ENCODE results near the gene TRIM54.

The TRIM54 gene

GRCh38 chr2:27307545-27308358 is 25.5 kb downstream of the TRIM54 start:
- H3K27ac ChIP-seq, result no peak overlapping the region
- POLR2A ChIA-PET (ENCODE audit: low non-redundant PET), result no interaction called here
- no peak for DNase-seq (ENCODE audit: low spot score)
- TF ChIP-seq CTCF (conservative IDR thresholded peaks at IDR 0.05; ENCODE audit: low read depth), result no peak
- CTCF ChIA-PET, result interaction anchor here (0.8 kb wide), 1 partner anchor 9 kb away, joined by 4 read pairs; no protein-coding TSS in a partner anchor

GRCh38 chr2:27308359-27308881 is 26.2 kb downstream of the TRIM54 start, which contains the start of gene UCN:
TSS of gene UCN (minus strand) at chr2:27308445. CDS start at chr2:27307895, 550 bp downstream.
- ChIA-PET POLR2A (ENCODE audit: low non-redundant PET) (interaction anchor here (0.7 kb wide), 1 partner anchor 175 kb away, joined by 3 read pairs; no protein-coding TSS in a partner anchor), CTCF (interaction anchor here (0.6 to 0.8 kb wide), 2 partner anchors 9 to 138 kb away, joined by 4 to 6 read pairs; no protein-coding TSS in a partner anchor)
- no peak for TF ChIP-seq CTCF (conservative IDR thresholded peaks at IDR 0.05; ENCODE audit: low read depth)
- no peak within 1 kb of the TSS for H3K27ac ChIP-seq
- peak; percentile 38 for DNase-seq (ENCODE audit: low spot score)

GRCh38 chr2:27309651-27310050 is 27.4 kb downstream of the TRIM54 start:
- no peak for DNase-seq (ENCODE audit: low spot score)
- TF ChIP-seq CTCF (conservative IDR thresholded peaks at IDR 0.05; ENCODE audit: low read depth), result no peak
- CTCF ChIA-PET, result no interaction called here
- no peak overlapping the region for H3K27ac ChIP-seq
- POLR2A ChIA-PET (ENCODE audit: low non-redundant PET), result interaction anchor here (0.7 kb wide), 1 partner anchor 111 kb away, joined by 3 read pairs; no protein-coding TSS in a partner anchor

- ChIA-PET CTCF (interaction anchor here (0.7 to 1.3 kb wide), 4 partner anchors 9 to 32 kb away, joined by 3 to 5 read pairs (median 4); partner anchors contain the start of gene MPV17), POLR2A (ENCODE audit: low non-redundant PET) (no interaction called here)
- DNase-seq (ENCODE audit: low spot score), result no peak
- no peak overlapping the region for H3K27ac ChIP-seq
- TF ChIP-seq CTCF (conservative IDR thresholded peaks at IDR 0.05; ENCODE audit: low read depth), result no peak
These were observed 29.9 kb downstream of the TRIM54 start for GRCh38 chr2:27312152-27312551.

- no peak overlapping the region for H3K27ac ChIP-seq
- POLR2A ChIA-PET (ENCODE audit: low non-redundant PET), result interaction anchor here (0.6 kb wide), 1 partner anchor 31 kb away, joined by 3 read pairs; no protein-coding TSS in a partner anchor
- no peak for DNase-seq (ENCODE audit: low spot score)
- TF ChIP-seq CTCF (conservative IDR thresholded peaks at IDR 0.05; ENCODE audit: low read depth), result no peak
- CTCF ChIA-PET, result interaction anchor here (0.5 to 0.6 kb wide), 3 partner anchors 31 to 102 kb away, joined by 3 to 4 read pairs (median 3); partner anchors contain the start of genes ATRAID and SLC5A6
These were observed 31.8 kb downstream of the TRIM54 start for GRCh38 chr2:27313882-27314645.

GRCh38 chr2:27314709-27315108 is 32.5 kb downstream of the TRIM54 start:
- CTCF ChIA-PET, result interaction anchor here (0.6 kb wide), 1 partner anchor 31 kb away, joined by 3 read pairs; no protein-coding TSS in a partner anchor
- POLR2A ChIA-PET (ENCODE audit: low non-redundant PET), result interaction anchor here (0.6 kb wide), 1 partner anchor 32 kb away, joined by 3 read pairs; no protein-coding TSS in a partner anchor
- TF ChIP-seq CTCF (conservative IDR thresholded peaks at IDR 0.05; ENCODE audit: low read depth), result no peak
- no peak for DNase-seq (ENCODE audit: low spot score)
- no peak overlapping the region for H3K27ac ChIP-seq

Measured in RWPE1 (cell line).